GM20431 (cell line): ENCODE measurements around the gene C11orf54.
"Not testable (repeated sequence)": the region's sequence is repeated elsewhere in the genome, so short reads cannot be mapped to it uniquely, and the experiment has no call there.

Source experiments
- in situ Hi-C: fragments of 300-500 bp; cut with MseI, MboI; formaldehyde crosslinking; loops from one replicate; pipeline ENCODE4 v1.15.0; 2020; ENCODE audit warnings: low sequenced_read_pairs; ENCODE audit not compliant: unreplicated experiment

Gene C11orf54

GRCh38 chr11:93761910-93762309 is 20.4 kb downstream of the C11orf54 start:
- in situ Hi-C loops: no loop called here

GRCh38 chr11:93765551-93765950 is 24.1 kb downstream of the C11orf54 start:
- in situ Hi-C loops: no loop called here

- in situ Hi-C loops: no loop called here
Observed at GRCh38 chr11:93766504-93766903, 25.0 kb downstream of the C11orf54 start.

- in situ Hi-C loops: no loop called here
Observed at GRCh38 chr11:93767018-93767417, 25.5 kb downstream of the C11orf54 start.

- in situ Hi-C loops: no loop called here
Observed at GRCh38 chr11:93770160-93770559, 28.7 kb downstream of the C11orf54 start.

- in situ Hi-C loops: no loop called here
Observed at GRCh38 chr11:93772123-93772522, 30.7 kb downstream of the C11orf54 start.

GRCh38 chr11:93773045-93773477 is 31.6 kb downstream of the C11orf54 start:
- in situ Hi-C loops: no loop called here

- in situ Hi-C loops: no loop called here
Observed at GRCh38 chr11:93773601-93774200, 32.2 kb downstream of the C11orf54 start.

- in situ Hi-C loops: not testable (repeated sequence)
Observed at GRCh38 chr11:93774560-93774959, 33.1 kb downstream of the C11orf54 start.

GRCh38 chr11:93775289-93775688 is 33.8 kb downstream of the C11orf54 start:
- in situ Hi-C loops: no loop called here

- in situ Hi-C loops: no loop called here
Observed at GRCh38 chr11:93783362-93783761, 41.9 kb downstream of the C11orf54 start.

- in situ Hi-C loops: no loop called here
Observed at GRCh38 chr11:93783765-93784144, 42.3 kb downstream of the C11orf54 start.

GRCh38 chr11:93784145-93784934 is 42.9 kb downstream of the C11orf54 start, which contains the start of gene MED17:
MED17 (plus strand) TSS chr11:93784282; CDS start chr11:93784514, 232 bp downstream.
- in situ Hi-C loops: no loop called here

- in situ Hi-C loops: no loop called here
Observed at GRCh38 chr11:93784935-93785360, 43.5 kb downstream of the C11orf54 start.

GRCh38 chr11:93791493-93791892 is 50.0 kb downstream of the C11orf54 start:
- in situ Hi-C loops: no loop called here

- in situ Hi-C loops: no loop called here
Observed at GRCh38 chr11:93796441-93797231, 55.2 kb downstream of the C11orf54 start.

- in situ Hi-C loops: no loop called here
Observed at GRCh38 chr11:93801366-93801765, 59.9 kb downstream of the C11orf54 start.

- in situ Hi-C loops: no loop called here
Observed at GRCh38 chr11:93804879-93805278, 63.4 kb downstream of the C11orf54 start.

- in situ Hi-C loops: no loop called here
Observed at GRCh38 chr11:93807980-93808379, 66.5 kb downstream of the C11orf54 start.

- in situ Hi-C loops: no loop called here
Observed at GRCh38 chr11:93813974-93814373, 72.5 kb downstream of the C11orf54 start.
